ENCODE results near the gene UTS2. TPM values are rescaled to one million over a fixed set of nuclear protein-coding genes. Genes with fewer than 3 reads are reported as not detected.

The UTS2 gene
- total RNA-seq, 1 experiment from 2014 or later, result 31.0 TPM

DNA sequence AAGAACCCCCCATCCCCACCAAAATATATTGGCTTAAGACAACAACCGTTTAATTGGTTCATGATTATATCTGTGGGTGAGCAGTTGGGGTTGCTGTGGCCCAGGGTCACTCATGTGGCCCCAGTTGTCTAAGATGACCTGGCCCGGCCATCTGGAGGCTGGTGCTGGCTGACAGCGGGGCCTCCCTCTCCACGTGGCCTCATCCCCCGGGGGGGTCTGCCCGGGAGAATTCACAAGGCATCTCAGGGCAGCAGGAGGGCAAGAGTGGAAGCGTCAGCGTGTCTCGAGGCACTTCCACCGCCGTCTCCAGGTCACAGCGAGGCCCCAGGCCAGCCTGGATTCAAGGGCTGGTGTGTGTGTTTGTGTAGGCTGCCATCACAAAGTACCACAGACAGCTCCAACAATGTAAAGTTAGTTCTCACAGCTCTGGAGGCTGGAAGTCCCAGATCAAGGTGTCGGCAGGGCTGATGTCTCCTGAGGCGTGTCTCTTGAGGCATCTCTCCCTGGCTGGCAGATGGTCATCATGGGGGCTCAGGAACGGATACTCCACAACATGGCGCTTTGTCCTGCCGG is 11.0 kb upstream of the UTS2 start:
- H3K4me1 ChIP-seq (ENCODE audit: insufficient read depth, low read length, poor library complexity, severe bottlenecking), result no peaks in the 10 kb centered on the region
- no TSS peak for BruUV-seq (replicated peaks)
- ChIA-PET POLR2A (ENCODE audit: low non-redundant PET) (no interaction called here), CTCF (no interaction called here)
- no peak overlapping the region for H3K27ac ChIP-seq (ENCODE audit: low read depth, low read length, poor library complexity, severe bottlenecking)
- intact Hi-C loops (cut with micrococcal nuclease; ENCODE audit: unreplicated experiment), result no loop called here
- H3K36me3 ChIP-seq (ENCODE audit: insufficient read depth, low read length, poor library complexity, severe bottlenecking), result no peaks in the 10 kb centered on the region
- DNase-seq (ENCODE audit: low spot score), result no peak
- H3K4me3 ChIP-seq (ENCODE audit: low read depth, low read length, poor library complexity, severe bottlenecking), result no peak overlapping the region
- H3K9me3 ChIP-seq (ENCODE audit: low read depth, low read length, poor library complexity, severe bottlenecking), result no peaks in the 10 kb centered on the region
- TF ChIP-seq, protein P1, sequence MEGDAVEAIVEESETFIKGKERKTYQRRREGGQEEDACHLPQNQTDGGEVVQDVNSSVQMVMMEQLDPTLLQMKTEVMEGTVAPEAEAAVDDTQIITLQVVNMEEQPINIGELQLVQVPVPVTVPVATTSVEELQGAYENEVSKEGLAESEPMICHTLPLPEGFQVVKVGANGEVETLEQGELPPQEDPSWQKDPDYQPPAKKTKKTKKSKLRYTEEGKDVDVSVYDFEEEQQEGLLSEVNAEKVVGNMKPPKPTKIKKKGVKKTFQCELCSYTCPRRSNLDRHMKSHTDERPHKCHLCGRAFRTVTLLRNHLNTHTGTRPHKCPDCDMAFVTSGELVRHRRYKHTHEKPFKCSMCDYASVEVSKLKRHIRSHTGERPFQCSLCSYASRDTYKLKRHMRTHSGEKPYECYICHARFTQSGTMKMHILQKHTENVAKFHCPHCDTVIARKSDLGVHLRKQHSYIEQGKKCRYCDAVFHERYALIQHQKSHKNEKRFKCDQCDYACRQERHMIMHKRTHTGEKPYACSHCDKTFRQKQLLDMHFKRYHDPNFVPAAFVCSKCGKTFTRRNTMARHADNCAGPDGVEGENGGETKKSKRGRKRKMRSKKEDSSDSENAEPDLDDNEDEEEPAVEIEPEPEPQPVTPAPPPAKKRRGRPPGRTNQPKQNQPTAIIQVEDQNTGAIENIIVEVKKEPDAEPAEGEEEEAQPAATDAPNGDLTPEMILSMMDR (conservative IDR thresholded peaks at IDR 0.05; ENCODE audit: low read depth, low read length), result no peak
- TF ChIP-seq EZH2 (IDR thresholded peaks at IDR 0.05; ENCODE audit: borderline replicate concordance, low read depth, low read length, poor library complexity, severe bottlenecking), result no peak
- H3K27me3 ChIP-seq (replicated peaks; ENCODE audit: insufficient read depth, low read depth, low read length, poor library complexity), result no peaks in the 10 kb centered on the region

DNA sequence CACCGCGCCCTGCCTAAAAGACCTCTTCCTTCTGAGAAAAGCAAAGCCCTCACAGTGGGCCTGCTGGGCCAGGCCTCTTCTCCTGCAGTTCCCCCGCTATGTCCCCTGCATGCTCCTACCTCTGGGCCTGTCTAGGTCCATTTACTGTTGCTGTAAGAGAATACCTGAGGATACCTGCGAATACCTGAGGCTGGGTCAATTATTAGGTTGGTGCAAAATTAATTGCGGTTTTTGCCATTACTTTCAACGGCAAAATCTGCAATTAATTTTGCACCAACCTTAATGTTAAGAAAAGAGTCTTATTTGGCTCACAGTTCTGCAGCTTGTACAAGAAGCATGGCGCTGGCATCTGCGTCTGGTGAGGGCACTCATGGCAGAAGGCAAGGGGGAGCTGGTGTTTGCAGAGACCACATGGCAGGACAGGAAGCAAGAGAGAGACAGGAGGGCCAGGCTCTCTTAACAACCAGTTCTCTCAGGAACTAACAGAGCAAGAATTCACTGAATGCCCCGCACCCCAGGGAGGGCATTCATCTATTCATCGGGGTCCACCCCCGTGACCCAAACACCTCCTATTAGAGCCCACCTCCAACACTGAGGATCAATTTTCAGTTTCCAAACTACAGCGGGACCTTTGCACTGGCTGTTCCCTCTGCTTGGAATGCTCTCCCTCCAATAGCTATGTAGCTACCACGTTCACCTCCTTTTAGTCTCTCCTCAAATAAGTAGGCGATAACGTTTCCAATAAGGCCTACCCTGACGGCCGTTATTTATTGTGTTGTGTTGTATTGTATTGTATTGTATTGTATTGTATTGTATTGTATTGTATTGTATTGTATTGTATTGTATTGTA is 9.6 kb upstream of the UTS2 start:
- CTCF ChIA-PET, result no interaction called here

DNA sequence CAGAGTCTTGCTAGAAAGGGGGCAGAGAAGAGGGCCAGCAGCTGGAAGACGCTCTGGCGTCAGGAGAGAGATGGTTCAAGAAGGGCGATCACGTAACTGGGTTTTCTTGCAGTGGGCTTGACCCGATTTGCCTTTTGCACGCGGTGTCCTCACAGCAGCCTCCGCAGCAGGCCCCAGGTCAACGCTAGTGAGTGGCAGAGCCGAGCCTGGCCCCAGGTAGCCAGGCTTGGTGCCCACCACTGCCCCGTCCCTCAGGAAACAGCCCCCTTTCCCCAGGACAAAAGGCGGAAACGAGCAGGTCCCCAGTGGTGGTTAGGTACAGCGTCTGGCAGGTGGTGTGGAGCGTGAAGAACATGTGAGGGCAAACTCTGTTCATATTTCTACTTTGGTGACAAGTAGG is 8.6 kb upstream of the UTS2 start:
- no peak for DNase-seq (ENCODE audit: low spot score)
- ChIA-PET CTCF (no interaction called here), POLR2A (ENCODE audit: low non-redundant PET) (no interaction called here)
- no peaks in the 10 kb centered on the region for H3K27me3 ChIP-seq (replicated peaks; ENCODE audit: insufficient read depth, low read depth, low read length, poor library complexity)
- H3K36me3 ChIP-seq (ENCODE audit: insufficient read depth, low read length, poor library complexity, severe bottlenecking), result no peaks in the 10 kb centered on the region
- intact Hi-C loops (cut with micrococcal nuclease; ENCODE audit: unreplicated experiment), result no loop called here
- BruUV-seq (replicated peaks), result no TSS peak
- TF ChIP-seq EZH2 (IDR thresholded peaks at IDR 0.05; ENCODE audit: borderline replicate concordance, low read depth, low read length, poor library complexity, severe bottlenecking), result no peak
- TF ChIP-seq, protein P1 (conservative IDR thresholded peaks at IDR 0.05; ENCODE audit: low read depth, low read length), result no peak
- H3K27ac ChIP-seq (ENCODE audit: low read depth, low read length, poor library complexity, severe bottlenecking), result no peak overlapping the region
- H3K4me1 ChIP-seq (ENCODE audit: insufficient read depth, low read length, poor library complexity, severe bottlenecking), result peaks cover 15% of the 10 kb centered on the region
- H3K4me3 ChIP-seq (ENCODE audit: low read depth, low read length, poor library complexity, severe bottlenecking), result no peak overlapping the region
- no peaks in the 10 kb centered on the region for H3K9me3 ChIP-seq (ENCODE audit: low read depth, low read length, poor library complexity, severe bottlenecking)

More for the DNA sequence above, 9.6 kb upstream of the UTS2 start:
- H3K36me3 ChIP-seq (ENCODE audit: insufficient read depth, low read length, poor library complexity, severe bottlenecking), result no peaks in the 10 kb centered on the region
- intact Hi-C loops (cut with micrococcal nuclease; ENCODE audit: unreplicated experiment), result no loop called here
- POLR2A ChIA-PET (ENCODE audit: low non-redundant PET), result no interaction called here
- no peak overlapping the region for H3K4me3 ChIP-seq (ENCODE audit: low read depth, low read length, poor library complexity, severe bottlenecking)
- no peak for DNase-seq (ENCODE audit: low spot score)
- peaks cover 11% of the 10 kb centered on the region for H3K4me1 ChIP-seq (ENCODE audit: insufficient read depth, low read length, poor library complexity, severe bottlenecking)
- no TSS peak for BruUV-seq (replicated peaks)
- no peaks in the 10 kb centered on the region for H3K27me3 ChIP-seq (replicated peaks; ENCODE audit: insufficient read depth, low read depth, low read length, poor library complexity)
- H3K9me3 ChIP-seq (ENCODE audit: low read depth, low read length, poor library complexity, severe bottlenecking), result no peaks in the 10 kb centered on the region
- TF ChIP-seq, protein P1 (conservative IDR thresholded peaks at IDR 0.05; ENCODE audit: low read depth, low read length), result no peak
- no peak for TF ChIP-seq EZH2 (IDR thresholded peaks at IDR 0.05; ENCODE audit: borderline replicate concordance, low read depth, low read length, poor library complexity, severe bottlenecking)
- no peak overlapping the region for H3K27ac ChIP-seq (ENCODE audit: low read depth, low read length, poor library complexity, severe bottlenecking)

Data from A673 (cell line).